ENCODE data around the gene LMAN1L. TPM values are rescaled to one million over a fixed set of nuclear protein-coding genes. Genes with fewer than 3 reads are reported as not detected.

The LMAN1L gene
- total RNA-seq, 4 donors from 2014 or later, result 0.29 to 1.3 TPM; not detected in 2

- WGBS, 2 donors, result 38 to 46% methylated on average over 15 of the region's 15 CpGs
- no peak overlapping the region for H3K4me3 ChIP-seq (ENCODE audit: low read depth, poor library complexity, severe bottlenecking)
- intact Hi-C loops (cut with DNase I; ENCODE audit: low total_unique reads), result no loop called here
- TF ChIP-seq POLR2A (IDR thresholded peaks at IDR 0.05) (no peak), CTCF (IDR thresholded peaks at IDR 0.05) (no peak)
- DNase-seq (ENCODE audit: low spot score in 2 of 2), result no peak
These were observed 22.3 kb upstream of the LMAN1L start for GRCh38 chr15:74790080-74790916.

GRCh38 chr15:74791007-74791406 lies 21.6 kb upstream of the LMAN1L start:
- no peak for DNase-seq (ENCODE audit: low spot score in 2 of 2)
- H3K4me3 ChIP-seq (ENCODE audit: low read depth, poor library complexity, severe bottlenecking), result no peak overlapping the region
- intact Hi-C loops (cut with DNase I; ENCODE audit: low total_unique reads), result no loop called here
- 61 to 68% methylated on average over 1 of the region's 1 CpG for WGBS, 2 donors
- no peak for TF ChIP-seq POLR2A (IDR thresholded peaks at IDR 0.05)
- no peak for TF ChIP-seq CTCF (IDR thresholded peaks at IDR 0.05)

- intact Hi-C loops (cut with DNase I; ENCODE audit: low total_unique reads), result no loop called here
- no peak for DNase-seq (ENCODE audit: low spot score in 2 of 2)
- no peak overlapping the region for H3K4me3 ChIP-seq (ENCODE audit: low read depth, poor library complexity, severe bottlenecking)
- WGBS, 2 donors, result 53 to 67% methylated on average over 7 of the region's 7 CpGs
- TF ChIP-seq CTCF (IDR thresholded peaks at IDR 0.05), result no peak
These were observed 21.0 kb upstream of the LMAN1L start for GRCh38 chr15:74791667-74792066.

- H3K4me3 ChIP-seq (ENCODE audit: low read depth, poor library complexity, severe bottlenecking), result no peak overlapping the region
- intact Hi-C loops (cut with DNase I; ENCODE audit: low total_unique reads), result no loop called here
- DNase-seq (ENCODE audit: low spot score in 2 of 2), result peak in 1 of 2 donors; percentile 84
- WGBS, 2 donors, result 70 to 80% methylated on average over 10 to 12 of the region's 12 CpGs
- TF ChIP-seq CTCF (IDR thresholded peaks at IDR 0.05) (no peak), POLR2A (IDR thresholded peaks at IDR 0.05) (no peak)
These were observed 20.2 kb upstream of the LMAN1L start for GRCh38 chr15:74792227-74793016.

- DNase-seq (ENCODE audit: low spot score in 2 of 2), result peak in 1 of 2 donors; percentile 86
- 59 to 68% methylated on average over 12 of the region's 12 CpGs for WGBS, 2 donors
- H3K4me3 ChIP-seq (ENCODE audit: low read depth, poor library complexity, severe bottlenecking), result no peak overlapping the region
- intact Hi-C loops (cut with DNase I; ENCODE audit: low total_unique reads), result no loop called here
- TF ChIP-seq POLR2A (IDR thresholded peaks at IDR 0.05) (no peak), CTCF (IDR thresholded peaks at IDR 0.05) (no peak)
These were observed 19.3 kb upstream of the LMAN1L start for GRCh38 chr15:74793135-74794028.
